ENCODE measurements around the gene TBC1D22A.

The TBC1D22A gene

GRCh38 chr22:46860562-46860961 lies 98.1 kb downstream of the TBC1D22A start:
- DNase-seq (ENCODE audit: low read depth in 2 of 2), result no peak

GRCh38 chr22:46861468-46862367 lies 99.3 kb downstream of the TBC1D22A start:
- DNase-seq (ENCODE audit: low read depth in 2 of 2), result no peak

GRCh38 chr22:46862418-46863324 lies 100.2 kb downstream of the TBC1D22A start:
- DNase-seq (ENCODE audit: low read depth in 2 of 2), result no peak

GRCh38 chr22:46863794-46864193 lies 101.3 kb downstream of the TBC1D22A start:
- DNase-seq (ENCODE audit: low read depth in 2 of 2), result no peak

- DNase-seq (ENCODE audit: low read depth in 2 of 2), result no peak
These were observed 102.0 kb downstream of the TBC1D22A start for GRCh38 chr22:46864314-46865051.

- no peak for DNase-seq (ENCODE audit: low read depth in 2 of 2)
These were observed 102.6 kb downstream of the TBC1D22A start for GRCh38 chr22:46865052-46865434.

- DNase-seq (ENCODE audit: low read depth in 2 of 2), result no peak
These were observed 103.2 kb downstream of the TBC1D22A start for GRCh38 chr22:46865642-46866041.

- DNase-seq (ENCODE audit: low read depth in 2 of 2), result peak; percentile 68 to 75
These were observed 104.1 kb downstream of the TBC1D22A start for GRCh38 chr22:46866591-46866990.

GRCh38 chr22:46867106-46867505 lies 104.7 kb downstream of the TBC1D22A start:
- no peak for DNase-seq (ENCODE audit: low read depth in 2 of 2)

GRCh38 chr22:46869329-46869728 lies 106.9 kb downstream of the TBC1D22A start:
- DNase-seq (ENCODE audit: low read depth in 2 of 2), result no peak

- no peak for DNase-seq (ENCODE audit: low read depth in 2 of 2)
These were observed 107.5 kb downstream of the TBC1D22A start for GRCh38 chr22:46869831-46870441.

- no peak for DNase-seq (ENCODE audit: low read depth in 2 of 2)
These were observed 109.4 kb downstream of the TBC1D22A start for GRCh38 chr22:46871826-46872225.

- no peak for DNase-seq (ENCODE audit: low read depth in 2 of 2)
These were observed 112.6 kb downstream of the TBC1D22A start for GRCh38 chr22:46875089-46875488.

- DNase-seq (ENCODE audit: low read depth in 2 of 2), result no peak
These were observed 114.0 kb downstream of the TBC1D22A start for GRCh38 chr22:46876357-46876934.

GRCh38 chr22:46878191-46878948 lies 115.9 kb downstream of the TBC1D22A start:
- no peak for DNase-seq (ENCODE audit: low read depth in 2 of 2)

GRCh38 chr22:46879083-46879482 lies 116.6 kb downstream of the TBC1D22A start:
- DNase-seq (ENCODE audit: low read depth in 2 of 2), result no peak

- no peak for DNase-seq (ENCODE audit: low read depth in 2 of 2)
These were observed 119.1 kb downstream of the TBC1D22A start for GRCh38 chr22:46881373-46882118.

- DNase-seq (ENCODE audit: low read depth in 2 of 2), result no peak
These were observed 120.9 kb downstream of the TBC1D22A start for GRCh38 chr22:46883092-46883910.

- DNase-seq (ENCODE audit: low read depth in 2 of 2), result no peak
These were observed 121.9 kb downstream of the TBC1D22A start for GRCh38 chr22:46884365-46884764.
